Mammary epithelial cell (primary cell): ENCODE data around the gene LTBP2.

Experiments used
- EZH2 ChIP-seq: IDR thresholded peaks from 2 replicates; pipeline ENCODE4 v1.6.1; 2012; ENCODE audit warnings: low read length, inconsistent platforms, borderline replicate concordance
- TF ChIP-seq, protein P1 (sequence below), 2 donors: IDR thresholded peaks in 1 of 2; conservative IDR thresholded peaks in 1 of 2; 2 replicates each; pipeline ENCODE4 v1.5.1; 2011 to 2012; ENCODE audit warnings: inconsistent platforms in 2 of 2, low read length in 2 of 2, mild to moderate bottlenecking in 2 of 2, control low read depth in 1 of 2, low read depth in 1 of 2; ENCODE audit not compliant: insufficient read depth in 1 of 2; ENCODE audit errors: extremely low read depth in 1 of 2

DNA sequence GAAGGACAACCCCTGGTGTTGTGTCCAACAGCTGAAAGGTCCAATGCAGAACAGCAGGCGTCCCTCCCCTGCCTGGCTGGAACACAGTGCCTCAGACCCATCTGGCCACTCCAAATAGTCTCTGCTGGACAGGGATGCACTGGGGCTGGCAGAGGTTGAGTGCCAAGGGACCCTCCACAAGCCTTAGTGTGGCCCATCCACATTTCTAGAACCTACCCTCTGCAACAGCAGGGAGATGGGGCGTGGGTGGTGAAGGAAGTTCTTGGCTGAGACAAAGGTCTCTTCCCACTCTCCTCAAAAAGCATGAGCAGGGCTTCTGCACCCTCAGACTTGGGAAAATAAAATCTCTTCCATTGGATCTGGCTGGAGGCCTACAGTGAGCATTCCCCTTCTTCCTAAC lies 36.5 kb downstream of the LTBP2 start:
- TF ChIP-seq, protein P1, sequence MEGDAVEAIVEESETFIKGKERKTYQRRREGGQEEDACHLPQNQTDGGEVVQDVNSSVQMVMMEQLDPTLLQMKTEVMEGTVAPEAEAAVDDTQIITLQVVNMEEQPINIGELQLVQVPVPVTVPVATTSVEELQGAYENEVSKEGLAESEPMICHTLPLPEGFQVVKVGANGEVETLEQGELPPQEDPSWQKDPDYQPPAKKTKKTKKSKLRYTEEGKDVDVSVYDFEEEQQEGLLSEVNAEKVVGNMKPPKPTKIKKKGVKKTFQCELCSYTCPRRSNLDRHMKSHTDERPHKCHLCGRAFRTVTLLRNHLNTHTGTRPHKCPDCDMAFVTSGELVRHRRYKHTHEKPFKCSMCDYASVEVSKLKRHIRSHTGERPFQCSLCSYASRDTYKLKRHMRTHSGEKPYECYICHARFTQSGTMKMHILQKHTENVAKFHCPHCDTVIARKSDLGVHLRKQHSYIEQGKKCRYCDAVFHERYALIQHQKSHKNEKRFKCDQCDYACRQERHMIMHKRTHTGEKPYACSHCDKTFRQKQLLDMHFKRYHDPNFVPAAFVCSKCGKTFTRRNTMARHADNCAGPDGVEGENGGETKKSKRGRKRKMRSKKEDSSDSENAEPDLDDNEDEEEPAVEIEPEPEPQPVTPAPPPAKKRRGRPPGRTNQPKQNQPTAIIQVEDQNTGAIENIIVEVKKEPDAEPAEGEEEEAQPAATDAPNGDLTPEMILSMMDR (conservative IDR thresholded peaks at IDR 0.05 in 1 of 2, IDR thresholded peaks at IDR 0.05 in 1 of 2; ENCODE audit: extremely low read depth in 1 of 2, insufficient read depth in 1 of 2, low read depth in 1 of 2, low read length in 2 of 2), result no peak
- no peak for TF ChIP-seq EZH2
